ENCODE measurements around the gene CACNA1H.
"Not testable (repeated sequence)": the region's sequence is repeated elsewhere in the genome, so short reads cannot be mapped to it uniquely, and the experiment has no call there.

The CACNA1H gene

DNA sequence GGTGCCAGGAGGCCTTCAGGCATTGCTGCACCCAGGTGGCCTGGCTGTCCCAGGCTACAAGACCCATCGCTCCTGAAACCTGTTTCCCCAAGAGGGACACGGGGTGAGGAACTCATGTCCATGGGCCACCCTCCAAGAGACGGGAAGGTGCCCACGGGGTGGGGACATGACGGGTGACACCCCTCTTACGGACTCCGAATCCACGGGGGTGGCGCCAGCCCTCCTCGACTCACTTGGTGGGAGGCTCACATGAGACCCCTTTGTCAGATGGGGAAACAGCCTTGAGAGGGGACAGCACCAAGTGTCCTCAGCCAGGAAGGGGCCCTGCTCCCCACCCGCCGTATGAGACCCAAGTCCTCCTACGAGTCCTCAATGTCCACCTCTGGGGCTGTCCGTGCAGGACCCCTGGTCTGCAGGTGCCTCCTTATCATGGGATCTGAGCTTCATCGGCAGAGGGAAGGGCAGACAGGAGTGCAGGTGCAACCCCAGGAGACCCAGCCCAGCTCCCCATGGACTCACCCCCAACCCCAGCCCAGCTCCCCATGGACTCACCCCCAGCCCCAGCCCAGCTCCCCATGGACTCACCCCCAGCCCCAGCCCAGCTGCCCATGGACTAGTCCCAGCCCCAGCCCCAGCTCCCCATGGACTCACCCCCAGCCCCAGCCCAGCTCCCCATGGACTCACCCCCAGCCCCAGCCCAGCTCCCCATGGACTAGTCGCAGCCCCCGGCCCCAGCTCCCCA, 77.7 kb downstream of the CACNA1H start:
- not testable (repeated sequence) for DNase-seq

DNA sequence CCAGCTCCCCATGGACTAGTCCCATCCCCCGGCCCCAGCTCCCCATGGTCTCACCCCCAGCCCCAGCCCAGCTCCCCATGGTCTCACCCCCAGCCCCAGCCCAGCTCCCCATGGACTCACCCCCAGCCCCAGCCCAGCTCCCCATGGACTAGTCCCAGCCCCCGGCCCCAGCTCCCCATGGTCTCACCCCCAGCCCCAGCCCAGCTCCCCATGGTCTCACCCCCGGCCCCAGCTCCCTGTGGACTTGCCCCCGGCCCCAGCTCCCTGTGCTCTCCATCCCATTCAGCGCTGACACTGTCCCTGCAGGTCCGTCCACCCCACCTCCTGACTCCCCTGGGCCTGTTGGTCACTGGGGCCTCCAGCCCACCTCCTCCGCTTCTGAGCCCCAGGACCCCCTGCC, 78.4 kb downstream of the CACNA1H start:
- DNase-seq = not testable (repeated sequence)

DNA sequence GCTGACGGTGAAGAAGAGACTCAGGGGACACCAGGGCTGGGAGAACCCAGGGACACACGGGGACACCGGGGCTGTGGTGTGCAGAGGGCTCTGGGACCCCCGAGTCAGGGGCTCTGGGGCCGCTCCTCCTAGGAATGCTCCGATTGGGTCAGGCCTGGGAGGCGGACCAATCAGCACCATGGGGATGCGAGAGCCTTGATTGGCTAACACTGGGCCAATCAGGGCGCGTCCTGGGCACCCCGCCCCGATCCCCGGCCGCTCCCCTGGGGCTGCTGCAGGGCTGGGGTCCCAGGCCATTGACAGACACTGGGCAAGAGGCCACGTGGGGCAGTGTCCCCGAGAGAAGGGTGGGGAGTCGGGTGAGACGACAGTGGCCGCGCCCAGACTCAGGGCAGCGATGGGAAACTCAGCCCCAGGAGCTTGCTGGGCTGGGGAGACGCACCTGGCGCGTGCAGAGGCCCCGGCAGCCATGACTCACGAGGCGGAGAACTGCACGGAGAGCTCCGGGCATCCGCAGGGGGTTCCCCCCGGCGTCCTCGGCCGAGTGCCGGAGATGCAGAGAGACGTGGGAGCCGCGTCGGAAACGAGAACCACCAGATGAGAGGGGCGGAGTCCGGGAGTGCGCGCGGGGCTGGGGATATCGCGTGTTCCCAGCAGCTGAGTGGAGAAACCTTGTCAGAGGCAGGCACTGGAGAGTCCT, 79.3 kb downstream of the CACNA1H start:
- DNase-seq = not testable (repeated sequence)

DNA sequence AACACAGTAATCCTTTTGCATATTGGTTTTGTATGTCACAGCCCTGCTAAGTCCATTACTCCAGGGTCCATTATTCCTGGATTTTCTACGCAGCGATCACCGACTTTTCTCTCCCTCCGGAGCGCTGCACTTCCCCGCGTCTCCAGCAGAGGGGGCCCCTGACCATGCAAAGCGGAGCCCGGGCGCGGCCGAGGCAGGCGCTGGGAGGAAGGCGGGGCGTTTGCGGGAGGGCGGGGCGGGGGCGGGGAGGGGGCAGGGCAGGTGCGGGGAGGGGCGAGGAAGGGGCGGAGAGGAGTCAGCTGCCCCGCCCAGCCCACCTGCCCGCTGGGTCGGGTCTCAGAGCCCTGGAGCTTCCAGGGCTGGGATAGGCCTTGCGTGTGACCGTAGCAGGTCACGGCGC, 83.8 kb downstream of the CACNA1H start:
- not testable (repeated sequence) for DNase-seq

- DNase-seq = no peak
Measured at GRCh38 chr16:1237990-1238389, 85.1 kb downstream of the CACNA1H start.

GRCh38 chr16:1238909-1239308, 86.0 kb downstream of the CACNA1H start:
- DNase-seq = not testable (repeated sequence)

GRCh38 chr16:1239575-1239974, 86.7 kb downstream of the CACNA1H start:
- DNase-seq = not testable (repeated sequence)

DNA sequence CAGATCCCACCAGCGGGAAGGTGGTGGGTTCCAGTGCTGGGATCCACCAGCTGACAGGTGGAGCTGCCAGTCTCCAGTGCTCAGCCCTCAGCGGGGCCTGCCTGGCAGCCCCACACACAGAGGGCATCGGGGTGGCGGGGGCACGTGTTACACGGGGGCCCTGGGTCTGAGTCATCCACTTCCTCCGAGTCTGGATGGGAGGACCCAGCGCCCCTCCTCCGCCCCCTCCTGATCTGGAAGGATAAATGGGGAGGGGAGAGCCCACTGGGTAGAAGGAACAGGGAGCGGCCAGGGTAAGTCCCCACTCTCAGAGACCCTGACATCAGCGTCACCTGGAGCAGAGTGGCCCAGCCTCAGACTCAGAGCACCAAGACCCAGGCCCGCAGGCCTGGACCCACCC, 87.5 kb downstream of the CACNA1H start, which contains the start of gene TPSAB1:
Gene TPSAB1 (plus strand): TSS at position 270 of the 400 bp plus-strand sequence. CDS start 234 bp downstream, outside the sequence.
- DNase-seq = not testable (repeated sequence)

GRCh38 chr16:1241081-1241480, 88.2 kb downstream of the CACNA1H start:
- DNase-seq = not testable (repeated sequence)

GRCh38 chr16:1243363-1243762, 90.5 kb downstream of the CACNA1H start:
- not testable (repeated sequence) for DNase-seq

- DNase-seq = not testable (repeated sequence)
Measured at GRCh38 chr16:1243907-1244850, 91.3 kb downstream of the CACNA1H start.

DNA sequence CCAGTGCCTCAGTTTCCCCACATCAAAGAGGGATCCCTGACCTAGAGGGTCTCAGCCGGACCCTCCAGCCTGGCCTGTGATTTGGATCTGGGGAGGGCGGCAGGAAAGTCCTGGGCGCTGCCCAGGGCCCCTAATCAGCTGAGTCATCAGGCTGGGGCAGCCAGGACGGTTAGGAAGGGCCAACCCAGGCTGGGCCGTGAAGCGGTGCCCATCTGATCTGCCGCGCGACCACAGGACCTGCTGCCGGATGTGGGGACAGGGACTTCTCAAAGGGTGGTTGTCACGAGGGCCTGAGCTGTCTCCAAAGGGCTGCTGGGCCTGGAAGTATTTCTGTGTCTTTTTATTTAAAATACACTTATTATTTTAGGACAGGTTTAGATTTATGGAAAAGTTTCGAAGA, 92.0 kb downstream of the CACNA1H start:
- DNase-seq = no peak

GRCh38 chr16:1245452-1246020, 92.6 kb downstream of the CACNA1H start:
- no peak for DNase-seq

DNA sequence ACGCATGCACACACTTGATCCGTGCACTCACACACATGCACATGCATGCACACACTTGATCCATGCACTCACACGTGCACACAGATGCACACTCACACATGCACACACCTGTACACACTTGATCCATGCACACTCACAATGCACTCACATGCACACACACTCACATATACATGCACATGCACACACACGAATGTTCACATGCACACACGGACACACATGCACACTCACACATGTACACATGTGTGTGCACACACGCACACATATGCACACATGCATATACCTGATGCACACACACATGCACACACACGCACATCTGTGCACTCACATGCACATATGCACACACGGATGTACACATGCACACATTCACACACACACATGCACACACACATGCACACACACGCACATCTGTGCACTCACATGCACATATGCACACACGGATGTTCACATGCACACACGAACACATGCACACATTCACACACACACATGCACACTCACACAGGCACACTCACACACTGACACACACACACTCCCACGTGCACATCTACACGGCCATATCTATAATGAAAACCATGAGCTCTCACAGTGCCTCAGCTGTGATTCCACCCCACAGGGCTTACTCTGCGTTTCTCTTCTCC, 95.1 kb downstream of the CACNA1H start:
- DNase-seq = not testable (repeated sequence)

- DNase-seq = not testable (repeated sequence)
Measured at GRCh38 chr16:1249031-1249755, 96.3 kb downstream of the CACNA1H start.

GRCh38 chr16:1253701-1254364, 100.9 kb downstream of the CACNA1H start:
- not testable (repeated sequence) for DNase-seq

DNA sequence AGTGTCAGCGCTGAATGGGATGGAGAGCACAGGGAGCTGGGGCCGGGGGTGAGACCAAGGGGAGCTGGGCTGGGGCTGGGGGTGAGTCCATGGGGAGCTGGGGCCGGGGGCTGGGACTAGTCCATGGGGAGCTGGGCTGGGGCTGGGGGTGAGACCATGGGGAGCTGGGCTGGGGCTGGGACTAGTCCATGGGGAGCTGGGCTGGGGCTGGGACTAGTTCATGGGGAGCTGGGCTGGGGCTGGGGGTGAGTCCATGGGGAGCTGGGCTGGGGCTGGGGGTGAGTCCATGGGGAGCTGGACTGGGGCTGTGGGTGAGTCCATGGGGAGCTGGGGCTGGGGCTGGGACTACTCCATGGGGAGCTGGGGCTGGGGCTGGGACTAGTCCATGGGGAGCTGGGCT, 101.9 kb downstream of the CACNA1H start:
- DNase-seq = not testable (repeated sequence)

DNA sequence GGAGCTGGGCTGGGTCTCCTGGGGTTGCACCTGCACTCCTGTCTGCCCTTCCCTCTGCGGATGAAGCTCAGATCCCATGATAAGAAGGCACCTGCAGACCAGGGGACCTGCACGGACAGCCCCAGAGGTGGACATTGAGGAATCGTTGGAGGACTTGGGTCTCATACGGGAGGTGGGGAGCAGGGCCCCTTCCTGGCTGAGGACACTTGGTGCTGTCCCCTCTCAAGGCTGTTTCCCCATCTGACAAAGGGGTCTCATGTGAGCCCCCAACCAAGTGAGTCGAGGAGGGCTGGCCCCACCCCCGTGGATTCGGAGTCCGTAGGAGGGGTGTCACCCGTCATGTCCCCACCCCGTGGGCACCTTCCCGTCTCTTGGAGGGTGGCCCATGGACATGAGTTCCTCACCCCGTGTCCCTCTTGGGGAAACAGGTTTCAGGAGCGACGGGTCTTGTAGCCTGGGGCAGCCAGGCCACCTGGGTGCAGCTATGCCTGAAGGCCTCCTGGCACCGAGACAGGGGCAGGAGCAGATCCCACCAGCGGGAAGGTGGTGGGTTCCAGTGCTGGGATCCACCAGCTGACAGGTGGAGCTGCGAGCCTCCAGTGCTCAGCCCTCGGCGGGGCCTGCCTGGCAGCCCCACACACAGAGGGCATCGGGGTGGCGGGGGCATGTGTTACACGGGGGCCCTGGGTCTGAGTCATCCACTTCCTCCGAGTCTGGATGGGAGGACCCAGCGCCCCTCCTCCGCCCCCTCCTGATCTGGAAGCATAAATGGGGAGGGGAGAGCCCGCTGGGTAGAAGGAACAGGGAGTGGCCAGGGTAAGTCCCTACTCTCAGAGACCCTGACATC, 102.6 kb downstream of the CACNA1H start, which contains the start of gene TPSD1:
Gene TPSD1 (plus strand): TSS at position 794 of the 847 bp plus-strand sequence. CDS start 212 bp downstream, outside the sequence.
- not testable (repeated sequence) for DNase-seq

DNA sequence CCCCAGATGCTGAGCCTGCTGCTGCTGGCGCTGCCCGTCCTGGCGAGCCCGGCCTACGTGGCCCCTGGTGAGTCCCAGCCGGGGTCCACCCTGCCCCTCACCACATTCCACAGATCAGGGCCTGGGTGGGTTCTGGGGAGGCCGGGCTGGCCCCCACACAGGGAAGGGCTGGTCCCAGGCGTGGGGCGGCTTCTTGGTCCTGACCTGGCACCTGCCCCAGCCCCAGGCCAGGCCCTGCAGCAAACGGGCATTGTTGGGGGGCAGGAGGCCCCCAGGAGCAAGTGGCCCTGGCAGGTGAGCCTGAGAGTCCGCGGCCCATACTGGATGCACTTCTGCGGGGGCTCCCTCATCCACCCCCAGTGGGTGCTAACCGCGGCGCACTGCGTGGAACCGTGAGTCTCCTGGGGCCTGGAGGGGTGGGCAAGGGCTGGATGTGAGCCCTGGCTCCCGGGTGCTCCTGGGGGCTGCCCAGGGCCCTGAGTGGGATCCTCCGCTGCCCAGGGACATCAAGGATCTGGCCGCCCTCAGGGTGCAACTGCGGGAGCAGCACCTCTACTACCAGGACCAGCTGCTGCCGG, 103.5 kb downstream of the CACNA1H start:
- DNase-seq = not testable (repeated sequence)

Measured in DMS153 (cell line).